IPS-18a (cell line): ENCODE measurements around the gene TTYH2.

Experiments
- H3K27ac ChIP-seq: one replicate; pipeline ENCODE4 v1.5.1; 2013; ENCODE audit warnings: low read length
- H3K27me3 ChIP-seq: one replicate; pipeline ENCODE4 v1.6.1; 2013; ENCODE audit warnings: mild to moderate bottlenecking, low read length; ENCODE audit not compliant: control insufficient read depth, insufficient read depth
- H3K36me3 ChIP-seq: one replicate; pipeline ENCODE4 v1.6.1; 2013; ENCODE audit warnings: low read depth, low read length; ENCODE audit not compliant: control insufficient read depth
- H3K4me1 ChIP-seq: one replicate; pipeline ENCODE4 v1.6.1; 2013; ENCODE audit warnings: low read depth, low read length; ENCODE audit not compliant: control insufficient read depth
- H3K4me3 ChIP-seq: one replicate; pipeline ENCODE4 v1.5.1; 2013; ENCODE audit warnings: low read length
- H3K9ac ChIP-seq: one replicate; pipeline ENCODE4 v1.6.1; 2013; ENCODE audit warnings: mild to moderate bottlenecking, low read length, moderate library complexity
- H3K9me3 ChIP-seq: one replicate; pipeline ENCODE4 v1.6.1; 2013; ENCODE audit warnings: low read depth, low read length; ENCODE audit not compliant: control insufficient read depth

Gene TTYH2

GRCh38 chr17:74304184-74304583 lies 90.8 kb downstream of the TTYH2 start:
- Histone ChIP-seq H3K36me3 (no peaks in the 10 kb centered on the region), H3K4me1 (no peaks in the 10 kb centered on the region), H3K27me3 (no peaks in the 10 kb centered on the region), H3K27ac (no peak overlapping the region), H3K9me3 (no peaks in the 10 kb centered on the region), H3K9ac (no peak overlapping the region), H3K4me3 (no peak overlapping the region)

GRCh38 chr17:74305865-74306654 lies 92.7 kb downstream of the TTYH2 start:
- no peaks in the 10 kb centered on the region for H3K27me3 ChIP-seq

GRCh38 chr17:74307984-74308773 lies 94.8 kb downstream of the TTYH2 start:
- Histone ChIP-seq H3K4me3 (no peak overlapping the region), H3K27ac (no peak overlapping the region), H3K27me3 (no peaks in the 10 kb centered on the region), H3K9me3 (no peaks in the 10 kb centered on the region), H3K9ac (no peak overlapping the region), H3K4me1 (no peaks in the 10 kb centered on the region), H3K36me3 (no peaks in the 10 kb centered on the region)

More at GRCh38 chr17:74305865-74306654, 92.7 kb downstream of the TTYH2 start:
- Histone ChIP-seq H3K9me3 (no peaks in the 10 kb centered on the region), H3K27ac (no peak overlapping the region), H3K4me3 (no peak overlapping the region), H3K4me1 (no peaks in the 10 kb centered on the region), H3K9ac (no peak overlapping the region), H3K36me3 (no peaks in the 10 kb centered on the region)

GRCh38 chr17:74309902-74310301 lies 96.5 kb downstream of the TTYH2 start:
- Histone ChIP-seq H3K4me1 (no peaks in the 10 kb centered on the region), H3K36me3 (no peaks in the 10 kb centered on the region), H3K27ac (no peak overlapping the region), H3K27me3 (no peaks in the 10 kb centered on the region), H3K9me3 (no peaks in the 10 kb centered on the region), H3K9ac (no peak overlapping the region), H3K4me3 (no peak overlapping the region)
